GM12878 (cell line): Measurements from ENCODE around the gene SLMAP. TPM values are rescaled to one million over a fixed set of nuclear protein-coding genes. Genes with fewer than 3 reads are reported as not detected.

ENCODE experiments used
- ATAC-seq: fragments of 200-7000 bp; cut with Tn5 transposase; 3 replicates; pipeline ENCODE4 v1.9.1; 2020; ENCODE audit warnings: mild to moderate bottlenecking, moderate library complexity
- BruUV-seq: library from RNA; stranded (reverse); fragments of 400-500 nt; replicated peaks from 2 replicates; lab custom pipeline; 2021; lab: Mats Ljungman, UMichigan
- CTCF ChIA-PET: fragments of 300-600 bp; sonication (Branson Sonifier 250); formaldehyde crosslinking; extraction: SDS; loops from one replicate; lab custom pipeline; 2021; ENCODE audit warnings: inconsistent platforms; lab: Yijun Ruan, JAX
- POLR2A ChIA-PET: fragments of 350-600 bp; formaldehyde crosslinking; extraction: SDS; loops from one replicate; lab custom pipeline; 2021; ENCODE audit warnings: inconsistent platforms; lab: Charles Lee
- RAD21 ChIA-PET: fragments of 300-600 bp; sonication (Branson Sonifier 250); formaldehyde crosslinking; loops from one replicate; lab custom pipeline; 2023; ENCODE audit warnings: antibody characterized with exemption; ENCODE audit not compliant: unreplicated experiment; lab: Charles Lee
- SMC1A ChIA-PET: fragments of 300-600 bp; sonication (Branson Sonifier 250); formaldehyde crosslinking; loops from one replicate; lab custom pipeline; 2023; ENCODE audit not compliant: unreplicated experiment, uncharacterized antibody; lab: Charles Lee
- DNase-seq: peaks from one replicate; pipeline ENCODE4 v3.0.0-alpha.2; 2011; ENCODE audit warnings: low read depth, low spot score
- FAIRE-seq: peaks from 3 replicates; lab custom pipeline; 2011; peaks lifted over from hg19 to GRCh38; lab: Jason Lieb, UNC
- H2AFZ ChIP-seq: 2 replicates; pipeline ENCODE4 v1.6.0; 2011; ENCODE audit warnings: low read depth, low read length, control low read depth; ENCODE audit not compliant: control insufficient read depth
- H3K27ac ChIP-seq: 2 replicates; pipeline ENCODE4 v1.5.1; 2011; ENCODE audit warnings: control low read depth; ENCODE audit not compliant: control insufficient read depth, insufficient read depth
- H3K27me3 ChIP-seq, 2 experiments: replicated peaks in 1 of 2; 2 replicates each; pipeline versions ENCODE4 v1.6.0 to v1.6.1; 2011; ENCODE audit warnings: low read length in 1 of 2; ENCODE audit not compliant: control insufficient read depth in 2 of 2, insufficient read depth in 2 of 2
- H3K36me3 ChIP-seq, 2 experiments: 2 replicates each; pipeline ENCODE4 v1.5.1; 2011; ENCODE audit warnings: low read length in 1 of 2; ENCODE audit not compliant: control insufficient read depth in 2 of 2, insufficient read depth in 2 of 2
- H3K4me1 ChIP-seq: 2 replicates; pipeline ENCODE4 v1.6.1; 2011; ENCODE audit warnings: mild to moderate bottlenecking, low read length, moderate library complexity, mixed read lengths; ENCODE audit not compliant: control insufficient read depth, insufficient read depth
- H3K4me2 ChIP-seq: 2 replicates; pipeline ENCODE4 v1.6.0; 2011; ENCODE audit warnings: control low read depth; ENCODE audit not compliant: control insufficient read depth, insufficient read depth
- H3K4me3 ChIP-seq: fragments of 200-600 bp; sonication (generic); 2 replicates; pipeline ENCODE4 v1.5.1; 2016
- H3K79me2 ChIP-seq: 2 replicates; pipeline ENCODE4 v1.6.0; 2011; ENCODE audit warnings: low read length; ENCODE audit not compliant: control insufficient read depth, insufficient read depth
- H3K9ac ChIP-seq: 2 replicates; pipeline ENCODE4 v1.8.0; 2011; ENCODE audit warnings: low read length, control low read depth, mixed read lengths; ENCODE audit not compliant: control insufficient read depth, insufficient read depth
- H3K9me3 ChIP-seq: replicated peaks from 3 replicates; pipeline ENCODE4 v1.5.1; 2011; ENCODE audit warnings: mild to moderate bottlenecking, low read length; ENCODE audit not compliant: control insufficient read depth, insufficient read depth
- H4K20me1 ChIP-seq: 2 replicates; pipeline ENCODE4 v1.6.0; 2011; ENCODE audit not compliant: control insufficient read depth, insufficient read depth
- BHLHE40 ChIP-seq, 2 experiments: fragments of 450-650 bp in 1 of 2; IDR thresholded peaks; 2 replicates each; pipeline ENCODE4 v1.6.1; 2011 to 2017; ENCODE audit warnings: low read depth in 2 of 2, borderline replicate concordance in 1 of 2, improper control_type of control experiment in 1 of 2, low read length in 1 of 2, mild to moderate bottlenecking in 1 of 2
- CREM ChIP-seq: IDR thresholded peaks from 2 replicates; pipeline ENCODE4 v1.6.1; 2014; ENCODE audit warnings: antibody characterized with exemption, low read depth
- EZH2 ChIP-seq: IDR thresholded peaks from 2 replicates; pipeline ENCODE4 v1.6.1; 2012; ENCODE audit warnings: low read depth, mild to moderate bottlenecking, control low read depth, inconsistent platforms, low read length, borderline replicate concordance; ENCODE audit not compliant: control insufficient read depth
- NBN ChIP-seq: fragments of 450-650 bp; IDR thresholded peaks from 2 replicates; pipeline ENCODE4 v1.6.1; 2016
- SRF ChIP-seq, 2 experiments: IDR thresholded peaks; 2 replicates each; pipeline ENCODE4 v1.6.1; 2011; ENCODE audit warnings: low read depth in 2 of 2, low read length in 2 of 2, mild to moderate bottlenecking in 1 of 2, moderate library complexity in 1 of 2
- TCF12 ChIP-seq: IDR thresholded peaks from 2 replicates; pipeline ENCODE4 v1.6.1; 2011; ENCODE audit warnings: low read depth, mild to moderate bottlenecking, low read length
- ZNF622 ChIP-seq: fragments of 450-650 bp; IDR thresholded peaks from 2 replicates; pipeline ENCODE4 v1.6.1; 2017; ENCODE audit warnings: mild to moderate bottlenecking, inconsistent platforms
- WGBS: methylation state at CpG from one replicate; pipeline ENCODE4 v1.1.6; 2016; ENCODE audit warnings: low lambda C conversion rate; ENCODE audit not compliant: insufficient replicate concordance, insufficient coverage; ENCODE audit errors: missing lambda C conversion rate; 5-methylcytosine and 5-hydroxymethylcytosine counted together
- in situ Hi-C: fragments of 300-500 bp; cut with MboI; formaldehyde crosslinking; loops from 9 replicates; pipeline ENCODE4 v1.14.3; 2018; ENCODE audit warnings: mixed read lengths
- intact Hi-C: fragments of 100-400 bp; cut with micrococcal nuclease; formaldehyde crosslinking; loops from one replicate; pipeline ENCODE4 v1.14.2; 2022; ENCODE audit not compliant: unreplicated experiment
- polyA plus RNA-seq, 11 experiments: library from polyadenylated mRNA; depleted of rRNA in 4 of 11; unstranded in 6 of 11; stranded (reverse) in 5 of 11; fragments of >200 nt; fragmentation: Nextera tagmentation in 4 of 11; fragmentation: Illumina TruSeq in 1 of 11; extraction: Ambion mirVana in 4 of 11; extraction: Trizol in 1 of 11; gene quantifications; 1 replicate in 1 of 11; 2 replicates in 10 of 11; pipeline versions ENCODE4 v1.2.1 to v1.2.3, GENCODE V29; 2011 to 2016; ENCODE audit warnings: inconsistent platforms in 2 of 11, missing spikeins in 2 of 11, low read depth in 1 of 11
- total RNA-seq, 4 experiments: library from RNA; depleted of rRNA in 3 of 4; stranded (reverse); fragments of >200 nt in 3 of 4; fragmentation: Illumina TruSeq in 1 of 4; extraction: Trizol in 1 of 4; gene quantifications; 2 replicates each; pipeline versions ENCODE4 v1.2.1 to v1.2.3, GENCODE V29; 2013 to 2021
- TF ChIP-seq, protein P1 (sequence below): fragments of 450-650 bp; formaldehyde crosslinking; IDR thresholded peaks from 2 replicates; pipeline ENCODE4 v1.5.0; 2022; ENCODE audit warnings: mild to moderate bottlenecking, missing genetic modification characterization

The SLMAP gene
- total and polyA plus RNA-seq, 10 of the 15 experiments (the other 5 are each of a cell fraction or from before 2014, with no cell fraction given), result 8.3 to 43.8 (median 26.4) TPM

DNA sequence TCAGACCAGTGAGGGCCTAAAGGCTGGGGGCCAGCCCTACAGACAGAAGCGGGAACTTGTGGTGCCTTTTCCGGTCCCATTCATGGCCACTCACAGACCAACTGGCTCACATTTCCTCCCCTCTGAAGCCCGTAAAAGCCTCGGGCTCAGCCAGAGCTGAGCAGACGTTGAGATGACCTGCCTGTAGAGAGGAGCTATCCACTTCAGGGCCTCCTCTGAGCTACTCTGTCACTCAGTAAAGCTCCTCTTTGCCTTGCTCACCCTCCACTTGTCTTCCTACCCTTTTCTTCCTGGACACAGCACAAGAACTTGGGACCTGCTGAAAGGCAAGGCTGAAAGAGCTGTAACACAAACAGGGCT, 53.5 kb downstream of the SLMAP start:
- Histone ChIP-seq H3K79me2 (peaks cover 9% of the 10 kb centered on the region), H3K9ac (no peak overlapping the region), H3K4me2 (no peak overlapping the region), H3K36me3 (peaks cover 0 to 5% of the 10 kb centered on the region in 2 experiments; a peak in 2 of 4 replicates), H3K27me3 (no peaks in the 10 kb centered on the region), H3K4me3 (no peak overlapping the region), H4K20me1 (no peaks in the 10 kb centered on the region), H2AFZ (no peak overlapping the region), H3K27ac (no peak overlapping the region), H3K4me1 (no peaks in the 10 kb centered on the region), H3K9me3 (no peaks in the 10 kb centered on the region; the same call in 1 of the 3 replicates)
- DNase-seq, result no peak
- ATAC-seq, result no peak
- in situ Hi-C loops, result no loop called here
- CTCF ChIA-PET, result interaction anchor here (1.4 kb wide), 1 partner anchor 10 kb away, joined by 3 read pairs; no protein-coding TSS in a partner anchor
- FAIRE-seq, result no peak
- POLR2A ChIA-PET, result interaction anchor here (0.6 to 1.1 kb wide), 2 partner anchors 17 to 42 kb away, joined by 3 read pairs; no protein-coding TSS in a partner anchor
- TF ChIP-seq, protein P1, sequence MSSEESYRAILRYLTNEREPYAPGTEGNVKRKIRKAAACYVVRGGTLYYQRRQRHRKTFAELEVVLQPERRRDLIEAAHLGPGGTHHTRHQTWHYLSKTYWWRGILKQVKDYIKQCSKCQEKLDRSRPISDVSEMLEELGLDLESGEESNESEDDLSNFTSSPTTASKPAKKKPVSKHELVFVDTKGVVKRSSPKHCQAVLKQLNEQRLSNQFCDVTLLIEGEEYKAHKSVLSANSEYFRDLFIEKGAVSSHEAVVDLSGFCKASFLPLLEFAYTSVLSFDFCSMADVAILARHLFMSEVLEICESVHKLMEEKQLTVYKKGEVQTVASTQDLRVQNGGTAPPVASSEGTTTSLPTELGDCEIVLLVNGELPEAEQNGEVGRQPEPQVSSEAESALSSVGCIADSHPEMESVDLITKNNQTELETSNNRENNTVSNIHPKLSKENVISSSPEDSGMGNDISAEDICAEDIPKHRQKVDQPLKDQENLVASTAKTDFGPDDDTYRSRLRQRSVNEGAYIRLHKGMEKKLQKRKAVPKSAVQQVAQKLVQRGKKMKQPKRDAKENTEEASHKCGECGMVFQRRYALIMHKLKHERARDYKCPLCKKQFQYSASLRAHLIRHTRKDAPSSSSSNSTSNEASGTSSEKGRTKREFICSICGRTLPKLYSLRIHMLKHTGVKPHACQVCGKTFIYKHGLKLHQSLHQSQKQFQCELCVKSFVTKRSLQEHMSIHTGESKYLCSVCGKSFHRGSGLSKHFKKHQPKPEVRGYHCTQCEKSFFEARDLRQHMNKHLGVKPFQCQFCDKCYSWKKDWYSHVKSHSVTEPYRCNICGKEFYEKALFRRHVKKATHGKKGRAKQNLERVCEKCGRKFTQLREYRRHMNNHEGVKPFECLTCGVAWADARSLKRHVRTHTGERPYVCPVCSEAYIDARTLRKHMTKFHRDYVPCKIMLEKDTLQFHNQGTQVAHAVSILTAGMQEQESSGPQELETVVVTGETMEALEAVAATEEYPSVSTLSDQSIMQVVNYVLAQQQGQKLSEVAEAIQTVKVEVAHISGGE (CRISPR knock-in tag), result no peak
- TF ChIP-seq TCF12, result no peak
- TF ChIP-seq ZNF622, result no peak
- no peak for TF ChIP-seq EZH2
- TF ChIP-seq BHLHE40 (IDR thresholded peaks at IDR 0.05; ENCODE audit: borderline replicate concordance in 1 of 2, low read depth in 2 of 2, low read length in 1 of 2), result no peak
- TF ChIP-seq CREM, result no peak
- no peak for TF ChIP-seq NBN
- TF ChIP-seq SRF (IDR thresholded peaks at IDR 0.05; ENCODE audit: low read depth in 2 of 2, low read length in 2 of 2), result no peak
- 98% methylated on average over 5 of the region's 5 CpGs for WGBS
- intact Hi-C loops, result no loop called here
- no TSS peak for BruUV-seq
- RAD21 ChIA-PET, result no interaction called here
- SMC1A ChIA-PET, result interaction anchor here (0.7 kb wide), 1 partner anchor 33 kb away, joined by 3 read pairs; no protein-coding TSS in a partner anchor
